Endothelial cell of umbilical vein (primary cell): ENCODE data around the gene MRPL27. TPM values are rescaled to one million over a fixed set of nuclear protein-coding genes. Genes with fewer than 3 reads are reported as not detected.

ENCODE experiments used
- BruUV-seq: library from RNA; stranded (reverse); fragments of 400-500 nt; replicated peaks from 2 replicates; lab custom pipeline; 2021; lab: Mats Ljungman, UMichigan
- CTCF ChIA-PET: fragments of 300-600, 350-600 bp; sonication (Branson Sonifier 250); formaldehyde crosslinking; loops from one replicate; lab custom pipeline; 2021; ENCODE audit warnings: antibody characterized with exemption, inconsistent platforms; lab: Charles Lee
- POLR2A ChIA-PET: fragments of 300-600, 350-600 bp; sonication (Branson Sonifier 250); formaldehyde crosslinking; loops from one replicate; lab custom pipeline; 2021; ENCODE audit warnings: antibody characterized with exemption, inconsistent platforms; lab: Charles Lee
- DNase-seq: peaks from one replicate; pipeline ENCODE4 v3.0.0-alpha.2; 2011; ENCODE audit warnings: low read depth, low spot score
- FAIRE-seq: peaks from 2 replicates; lab custom pipeline; 2011; peaks lifted over from hg19 to GRCh38; lab: Jason Lieb, UNC
- H2AFZ ChIP-seq: 2 replicates; pipeline ENCODE4 v1.6.0; 2012; ENCODE audit warnings: low read depth, low read length, control low read depth, inconsistent platforms
- H3K27ac ChIP-seq: 2 replicates; pipeline ENCODE4 v1.5.1; 2011; ENCODE audit warnings: low read depth, mild to moderate bottlenecking, control low read depth, low read length, moderate library complexity; ENCODE audit not compliant: insufficient read depth
- H3K27me3 ChIP-seq, 2 experiments: 2 replicates each; pipeline versions ENCODE4 v1.6.0 to v1.6.1; 2011; ENCODE audit warnings: low read length in 2 of 2, mixed read lengths in 1 of 2; ENCODE audit not compliant: control insufficient read depth in 2 of 2, insufficient read depth in 2 of 2
- H3K36me3 ChIP-seq, 2 experiments: 2 replicates in 1 of 2; 3 replicates in 1 of 2; pipeline ENCODE4 v1.5.1; 2011; ENCODE audit warnings: low read length in 2 of 2, mild to moderate bottlenecking in 1 of 2, moderate library complexity in 1 of 2; ENCODE audit not compliant: control insufficient read depth in 2 of 2, insufficient read depth in 2 of 2; ENCODE audit errors: extremely low read depth in 1 of 2
- H3K4me1 ChIP-seq: 3 replicates; pipeline ENCODE4 v1.5.1; 2011; ENCODE audit warnings: mild to moderate bottlenecking, low read length; ENCODE audit not compliant: control insufficient read depth, insufficient read depth; ENCODE audit errors: extremely low read depth
- H3K4me2 ChIP-seq: 2 replicates; pipeline ENCODE4 v1.6.1; 2011; ENCODE audit warnings: low read length, control low read depth, mixed read lengths; ENCODE audit not compliant: insufficient read depth
- H3K4me3 ChIP-seq, 3 experiments: fragments of 200-600 bp in 1 of 3; sonication (generic), shearing (Covaris generic) in 1 of 3; replicated peaks in 1 of 3; 2 replicates each; pipeline ENCODE4 v1.5.1; 2011 to 2016; ENCODE audit warnings: control low read depth in 3 of 3, low read length in 3 of 3, mild to moderate bottlenecking in 2 of 3, inconsistent platforms in 1 of 3, low read depth in 1 of 3, moderate library complexity in 1 of 3; ENCODE audit not compliant: insufficient read depth in 1 of 3
- H3K79me2 ChIP-seq: 2 replicates; pipeline ENCODE4 v1.6.0; 2012; ENCODE audit warnings: low read length, inconsistent platforms; ENCODE audit not compliant: control insufficient read depth, insufficient read depth
- H3K9ac ChIP-seq: replicated peaks from 2 replicates; pipeline ENCODE3; 2011; ENCODE audit warnings: low read length, control low read depth; ENCODE audit not compliant: insufficient read depth; ENCODE audit errors: extremely low read depth
- H3K9me1 ChIP-seq: replicated peaks from 3 replicates; pipeline ENCODE4 v1.6.0; 2011; ENCODE audit warnings: mild to moderate bottlenecking, low read length; ENCODE audit not compliant: control insufficient read depth, insufficient read depth; ENCODE audit errors: extremely low read depth
- H3K9me3 ChIP-seq: replicated peaks from 2 replicates; pipeline ENCODE4 v1.5.1; 2012; ENCODE audit warnings: low read length, inconsistent platforms; ENCODE audit not compliant: control insufficient read depth, insufficient read depth
- H4K20me1 ChIP-seq: replicated peaks from 2 replicates; pipeline ENCODE3; 2011; ENCODE audit warnings: mild to moderate bottlenecking, low read length; ENCODE audit not compliant: control insufficient read depth, insufficient read depth; ENCODE audit errors: extremely low read depth
- CTCF ChIP-seq, 2 donors: IDR thresholded peaks; 1 replicate in 1 of 2; 2 replicates in 1 of 2; pipeline ENCODE4 v1.5.1; 2011; ENCODE audit warnings: low read length in 2 of 2, mild to moderate bottlenecking in 2 of 2, moderate library complexity in 2 of 2, control low read depth in 1 of 2, inconsistent platforms in 1 of 2, low read depth in 1 of 2; ENCODE audit not compliant: insufficient read depth in 1 of 2; ENCODE audit errors: extremely low read depth in 1 of 2
- EZH2 ChIP-seq: IDR thresholded peaks from 2 replicates; pipeline ENCODE4 v1.6.1; 2012; ENCODE audit warnings: borderline replicate concordance, low read depth, mild to moderate bottlenecking, moderate library complexity, low read length, inconsistent platforms; ENCODE audit not compliant: severe bottlenecking
- FOS ChIP-seq: IDR thresholded peaks from 2 replicates; pipeline ENCODE4 v1.6.1; 2011; ENCODE audit warnings: mild to moderate bottlenecking, low read length, moderate library complexity, borderline replicate concordance; ENCODE audit not compliant: insufficient read depth
- GATA2 ChIP-seq: IDR thresholded peaks from 2 replicates; pipeline ENCODE4 v1.7.0; 2011; ENCODE audit warnings: low read depth, mild to moderate bottlenecking, moderate library complexity, mixed read lengths, low read length; ENCODE audit not compliant: insufficient read length, insufficient read depth
- JUN ChIP-seq: IDR thresholded peaks from 2 replicates; pipeline ENCODE4 v1.6.1; 2011; ENCODE audit warnings: borderline replicate concordance, low read depth; ENCODE audit not compliant: insufficient read length, insufficient read depth
- MAX ChIP-seq: IDR thresholded peaks from 2 replicates; pipeline ENCODE4 v1.6.1; 2011; ENCODE audit not compliant: insufficient read depth, insufficient read length
- MYC ChIP-seq: IDR thresholded peaks from one replicate; pipeline ENCODE4 v1.6.1; 2011; ENCODE audit warnings: mild to moderate bottlenecking, low read depth, low read length
- POLR2A ChIP-seq: IDR thresholded peaks from 2 replicates; pipeline ENCODE4 v1.6.1; 2012; ENCODE audit warnings: low read depth, mild to moderate bottlenecking, control low read depth, low read length
- POLR2AphosphoS5 ChIP-seq: IDR thresholded peaks from 2 replicates; pipeline ENCODE4 v1.6.1; 2012; ENCODE audit warnings: low read depth, mild to moderate bottlenecking, control low read depth, low read length, moderate library complexity; ENCODE audit not compliant: insufficient read depth
- dilution Hi-C: fragments of 300-500 bp; cut with MboI; formaldehyde crosslinking; loops from one replicate; pipeline ENCODE4 v1.15.0; 2019; ENCODE audit warnings: low sequenced_read_pairs; ENCODE audit not compliant: extremely low pct_ligation_motif_present
- intact Hi-C: fragments of 100-400 bp; cut with micrococcal nuclease; formaldehyde crosslinking; loops from one replicate; pipeline ENCODE4 v1.10.0; 2022
- polyA plus RNA-seq, 4 experiments: library from polyadenylated mRNA; depleted of rRNA in 3 of 4; stranded (reverse) in 3 of 4; unstranded in 1 of 4; fragments of >200 nt; gene quantifications; 2 replicates each; pipeline versions ENCODE4 v1.2.1 to v1.2.3, GENCODE V29; 2011 to 2012; ENCODE audit warnings: missing spikeins in 1 of 4
- total RNA-seq: library from RNA; stranded (reverse); gene quantifications from 2 replicates; pipeline ENCODE4 v1.2.3, GENCODE V29; 2021

Gene MRPL27
- total and polyA plus RNA-seq, 2 donors (not counting 3 experiments of a cell fraction or from before 2014, with no cell fraction given): 76.2 to 158 TPM

- Histone ChIP-seq H3K4me1 (peaks cover under 1% of the 10 kb centered on the region), H3K4me2 (no peak overlapping the region), H3K36me3 (peaks cover 64 to 84% of the 10 kb centered on the region in 2 experiments), H3K79me2 (peaks cover 38% of the 10 kb centered on the region), H2AFZ (no peak overlapping the region), H3K4me3 (no peak overlapping the region), H3K27ac (no peak overlapping the region), H3K9me1 (no peaks in the 10 kb centered on the region), H3K27me3 (no peaks in the 10 kb centered on the region), H3K9me3 (no peaks in the 10 kb centered on the region), H4K20me1 (peaks cover 8% of the 10 kb centered on the region), H3K9ac (no peak overlapping the region)
- TF ChIP-seq POLR2A: no peak
- CTCF ChIA-PET: interaction anchor here (1.9 kb wide), 1 partner anchor 90 kb away, joined by 4 read pairs; no protein-coding TSS in a partner anchor
- POLR2A ChIA-PET: no interaction called here
- intact Hi-C loops: no loop called here
- no TSS peak for BruUV-seq
- dilution Hi-C loops: no loop called here
- DNase-seq (no peak), FAIRE-seq (no peak)
These were observed 16.6 kb upstream of the MRPL27 start for GRCh38 chr17:50389534-50389933.

- ChIA-PET CTCF (interaction anchor here (1.0 kb wide), 1 partner anchor 9 kb away, joined by 5 read pairs; the partner anchor contains the start of gene LRRC59), POLR2A (no interaction called here)
- intact Hi-C loops: no loop called here
- no peak for DNase-seq
- peaks cover 5% of the 10 kb centered on the region for H4K20me1 ChIP-seq
- H3K9ac ChIP-seq: no peak overlapping the region
- no peaks in the 10 kb centered on the region for H3K9me3 ChIP-seq
- H3K79me2 ChIP-seq: peaks cover 30% of the 10 kb centered on the region
- H3K4me3 ChIP-seq: no peak overlapping the region
- no peak overlapping the region for H2AFZ ChIP-seq
- no peak overlapping the region for H3K4me2 ChIP-seq
- no peak overlapping the region for H3K27ac ChIP-seq
- no peaks in the 10 kb centered on the region for H3K4me1 ChIP-seq
- peaks cover 60 to 82% of the 10 kb centered on the region in 2 experiments for H3K36me3 ChIP-seq
- H3K9me1 ChIP-seq: no peaks in the 10 kb centered on the region
- dilution Hi-C loops: no loop called here
- FAIRE-seq: no peak
- no peaks in the 10 kb centered on the region for H3K27me3 ChIP-seq
- no peak for TF ChIP-seq MYC
- TF ChIP-seq POLR2AphosphoS5: no peak
- no peak for TF ChIP-seq FOS
- no peak for TF ChIP-seq EZH2
- no peak for TF ChIP-seq POLR2A
- TF ChIP-seq MAX: no peak
- no peak for TF ChIP-seq GATA2
- TF ChIP-seq CTCF (IDR thresholded peaks at IDR 0.05; ENCODE audit: extremely low read depth in 1 of 2, insufficient read depth in 1 of 2, low read depth in 1 of 2, low read length in 2 of 2): no peak
- TF ChIP-seq JUN: no peak
- no TSS peak for BruUV-seq
These were observed 15.7 kb upstream of the MRPL27 start for GRCh38 chr17:50388728-50389127.
